Endodermal cell (in vitro differentiated cells): ENCODE data around the gene GBGT1. TPM values are rescaled to one million over a fixed set of nuclear protein-coding genes. Genes with fewer than 3 reads are reported as not detected.

Source experiments
- DNase-seq: peaks from one replicate; pipeline ENCODE4 v3.0.0-alpha.2; 2017
- H3K27ac ChIP-seq: 2 replicates; pipeline ENCODE4 v1.5.1; 2013; ENCODE audit warnings: mild to moderate bottlenecking, low read depth, low read length, moderate library complexity
- H3K27me3 ChIP-seq: 2 replicates; pipeline ENCODE4 v1.6.1; 2013; ENCODE audit warnings: mild to moderate bottlenecking, low read length, moderate library complexity; ENCODE audit not compliant: insufficient read depth, control insufficient read depth, poor library complexity, severe bottlenecking
- H3K36me3 ChIP-seq: 2 replicates; pipeline ENCODE4 v1.7.0; 2013; ENCODE audit warnings: mild to moderate bottlenecking, low read length, moderate library complexity; ENCODE audit not compliant: control insufficient read depth, insufficient read depth
- H3K4me1 ChIP-seq: one replicate; pipeline ENCODE4 v1.7.0; 2013; ENCODE audit warnings: low read length; ENCODE audit not compliant: control insufficient read depth, insufficient read depth
- H3K4me3 ChIP-seq: 2 replicates; pipeline ENCODE4 v1.5.1; 2013; ENCODE audit warnings: mild to moderate bottlenecking, low read length, moderate library complexity
- H3K9ac ChIP-seq: 2 replicates; pipeline ENCODE4 v1.6.1; 2013; ENCODE audit warnings: mild to moderate bottlenecking, low read length, moderate library complexity; ENCODE audit not compliant: poor library complexity, severe bottlenecking; ENCODE audit errors: extremely low read depth
- H3K9me3 ChIP-seq: 2 replicates; pipeline ENCODE4 v1.6.1; 2013; ENCODE audit warnings: mild to moderate bottlenecking, low read length, moderate library complexity; ENCODE audit not compliant: control insufficient read depth
- H3K27ac Mint-ChIP-seq: 2 replicates; pipeline ENCODE4 v1.8.0; 2020; ENCODE audit warnings: mixed read lengths
- H3K27me3 Mint-ChIP-seq: 2 replicates; pipeline ENCODE4 v1.8.0; 2021; ENCODE audit warnings: mild to moderate bottlenecking, mixed read lengths; ENCODE audit not compliant: insufficient read depth
- H3K36me3 Mint-ChIP-seq: 2 replicates; pipeline ENCODE4 v1.8.0; 2020; ENCODE audit warnings: low read depth, mixed read lengths
- H3K4me1 Mint-ChIP-seq: 2 replicates; pipeline ENCODE4 v1.8.0; 2020; ENCODE audit warnings: mixed read lengths
- H3K4me3 Mint-ChIP-seq: 2 replicates; pipeline ENCODE4 v1.8.0; 2020; ENCODE audit warnings: mild to moderate bottlenecking, moderate library complexity, mixed read lengths
- H3K9me3 Mint-ChIP-seq: 2 replicates; pipeline ENCODE4 v1.8.0; 2020; ENCODE audit warnings: mild to moderate bottlenecking, mixed read lengths
- WGBS, 2 experiments: methylation state at CpG; one replicate each; pipeline versions ENCODE4 v1.1.5 to v1.1.7; 2013; ENCODE audit warnings: missing lambda C conversion rate in 2 of 2, mixed read lengths in 1 of 2; ENCODE audit not compliant: insufficient coverage in 1 of 2, insufficient read length in 1 of 2; 5-methylcytosine and 5-hydroxymethylcytosine counted together
- total RNA-seq, 2 donors: library from RNA; stranded (reverse); fragmentation: NEBNext Ultra II Directional in 1 of 2; extraction: Animal tissue kit (Norgen Biotek cat#: 25700) in 1 of 2; gene quantifications; 2 replicates in 1 of 2; 3 replicates in 1 of 2; pipeline ENCODE4 v1.2.1, GENCODE V29; 2021
- TF ChIP-seq, protein P1 (sequence below): fragments of 200-600 bp; sonication (generic); conservative IDR thresholded peaks from 2 replicates; pipeline ENCODE4 v1.5.0; 2021; ENCODE audit warnings: antibody characterized with exemption, mild to moderate bottlenecking

GBGT1 gene
- total RNA-seq, 2 donors from 2014 or later = 28.2 to 29.1 TPM

DNA sequence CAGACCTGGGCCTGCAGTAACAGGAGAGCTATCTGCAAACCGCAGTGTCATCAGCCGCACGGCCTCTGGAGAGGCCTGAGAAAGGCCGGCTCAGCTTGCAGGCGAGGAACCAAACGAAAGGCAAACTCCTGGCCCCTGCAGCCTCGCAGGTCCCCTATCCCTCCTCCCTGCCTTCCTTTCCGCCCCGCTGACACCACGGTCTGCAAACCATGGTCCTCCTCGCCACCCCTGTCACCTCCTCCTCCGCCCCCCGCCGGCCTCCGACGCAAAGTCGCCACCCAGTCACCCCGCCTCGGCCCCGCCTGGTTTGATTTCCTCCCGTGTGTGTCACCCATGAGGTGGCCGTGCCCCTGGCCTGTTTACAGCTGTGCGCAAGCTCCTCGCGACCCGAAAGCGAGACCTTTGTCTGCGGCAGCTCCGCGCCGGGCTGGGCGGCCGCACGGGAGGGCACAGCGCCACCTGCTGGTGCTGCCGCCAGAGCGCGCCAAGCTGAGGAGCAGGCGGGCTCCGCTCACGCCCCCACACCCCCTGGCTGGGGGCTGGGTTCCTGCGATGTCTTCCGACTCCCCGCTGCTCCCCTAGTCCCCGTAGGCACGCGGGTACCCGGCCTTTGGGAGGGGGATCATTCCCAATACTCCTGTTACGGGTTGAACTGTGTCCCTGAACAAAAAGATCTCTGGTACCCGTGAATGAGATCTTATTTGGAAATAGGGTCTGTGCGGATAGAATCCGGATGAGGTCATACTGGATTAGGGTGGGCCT lies 19.4 kb downstream of the GBGT1 start:
- Mint-ChIP-seq H3K27ac (peak overlapping the region; percentile 87), H3K9me3 (no peaks in the 10 kb centered on the region), H3K4me1 (peaks cover 23% of the 10 kb centered on the region), H3K27me3 (no peaks in the 10 kb centered on the region), H3K4me3 (peak overlapping the region; percentile 54), H3K36me3 (peaks cover 1% of the 10 kb centered on the region)
- peak overlapping the region; percentile 55 for H3K9ac ChIP-seq
- no peaks in the 10 kb centered on the region for H3K9me3 ChIP-seq
- peak overlapping the region; percentile 90 for H3K27ac ChIP-seq
- WGBS, 2 experiments = 25% methylated on average over 34 to 52 of the region's 52 CpGs
- no peaks in the 10 kb centered on the region for H3K27me3 ChIP-seq
- peak; percentile 92 for DNase-seq
- peaks cover 9% of the 10 kb centered on the region for H3K4me1 ChIP-seq
- TF ChIP-seq, protein P1, sequence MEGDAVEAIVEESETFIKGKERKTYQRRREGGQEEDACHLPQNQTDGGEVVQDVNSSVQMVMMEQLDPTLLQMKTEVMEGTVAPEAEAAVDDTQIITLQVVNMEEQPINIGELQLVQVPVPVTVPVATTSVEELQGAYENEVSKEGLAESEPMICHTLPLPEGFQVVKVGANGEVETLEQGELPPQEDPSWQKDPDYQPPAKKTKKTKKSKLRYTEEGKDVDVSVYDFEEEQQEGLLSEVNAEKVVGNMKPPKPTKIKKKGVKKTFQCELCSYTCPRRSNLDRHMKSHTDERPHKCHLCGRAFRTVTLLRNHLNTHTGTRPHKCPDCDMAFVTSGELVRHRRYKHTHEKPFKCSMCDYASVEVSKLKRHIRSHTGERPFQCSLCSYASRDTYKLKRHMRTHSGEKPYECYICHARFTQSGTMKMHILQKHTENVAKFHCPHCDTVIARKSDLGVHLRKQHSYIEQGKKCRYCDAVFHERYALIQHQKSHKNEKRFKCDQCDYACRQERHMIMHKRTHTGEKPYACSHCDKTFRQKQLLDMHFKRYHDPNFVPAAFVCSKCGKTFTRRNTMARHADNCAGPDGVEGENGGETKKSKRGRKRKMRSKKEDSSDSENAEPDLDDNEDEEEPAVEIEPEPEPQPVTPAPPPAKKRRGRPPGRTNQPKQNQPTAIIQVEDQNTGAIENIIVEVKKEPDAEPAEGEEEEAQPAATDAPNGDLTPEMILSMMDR = peak; percentile 100
- H3K4me3 ChIP-seq = no peak overlapping the region
- peaks cover 5% of the 10 kb centered on the region for H3K36me3 ChIP-seq

DNA sequence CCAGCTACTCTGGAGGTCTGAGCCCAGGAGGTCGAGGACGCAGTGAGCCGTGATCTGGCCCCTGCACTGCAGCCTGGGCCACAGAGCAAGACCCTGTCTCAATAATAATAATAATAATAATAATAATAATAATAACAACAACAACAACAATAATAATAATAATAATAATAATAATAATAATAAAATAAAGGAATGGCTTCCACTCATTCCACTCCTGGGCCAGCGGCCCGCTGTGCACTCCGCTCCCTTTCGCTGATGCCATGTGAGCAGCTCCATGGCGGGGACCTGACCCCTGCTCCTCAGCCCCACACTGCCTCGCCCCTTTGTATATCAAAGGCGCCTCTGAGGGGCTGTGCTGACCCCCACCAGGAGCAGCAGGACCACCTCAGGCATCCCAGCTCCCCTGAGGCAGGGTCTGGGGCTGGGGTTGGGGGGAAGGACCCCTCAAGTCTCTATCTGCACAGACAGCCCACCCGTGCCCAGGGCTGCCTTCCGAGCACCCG lies 20.0 kb downstream of the GBGT1 start:
- Histone ChIP-seq H3K27ac (peak overlapping the region; percentile 90), H3K4me1 (peaks cover 9% of the 10 kb centered on the region), H3K27me3 (no peaks in the 10 kb centered on the region), H3K36me3 (peaks cover 5% of the 10 kb centered on the region), H3K4me3 (no peak overlapping the region), H3K9me3 (no peaks in the 10 kb centered on the region), H3K9ac (peak overlapping the region; percentile 55)
- Mint-ChIP-seq H3K36me3 (peaks cover 1% of the 10 kb centered on the region), H3K9me3 (no peaks in the 10 kb centered on the region), H3K4me3 (peak overlapping the region; percentile 54), H3K4me1 (peaks cover 23% of the 10 kb centered on the region), H3K27ac (peak overlapping the region; percentile 87), H3K27me3 (no peaks in the 10 kb centered on the region)
- 87 to 92% methylated on average over 7 to 12 of the region's 13 CpGs for WGBS, 2 experiments
- TF ChIP-seq, protein P1 = no peak
- no peak for DNase-seq

DNA sequence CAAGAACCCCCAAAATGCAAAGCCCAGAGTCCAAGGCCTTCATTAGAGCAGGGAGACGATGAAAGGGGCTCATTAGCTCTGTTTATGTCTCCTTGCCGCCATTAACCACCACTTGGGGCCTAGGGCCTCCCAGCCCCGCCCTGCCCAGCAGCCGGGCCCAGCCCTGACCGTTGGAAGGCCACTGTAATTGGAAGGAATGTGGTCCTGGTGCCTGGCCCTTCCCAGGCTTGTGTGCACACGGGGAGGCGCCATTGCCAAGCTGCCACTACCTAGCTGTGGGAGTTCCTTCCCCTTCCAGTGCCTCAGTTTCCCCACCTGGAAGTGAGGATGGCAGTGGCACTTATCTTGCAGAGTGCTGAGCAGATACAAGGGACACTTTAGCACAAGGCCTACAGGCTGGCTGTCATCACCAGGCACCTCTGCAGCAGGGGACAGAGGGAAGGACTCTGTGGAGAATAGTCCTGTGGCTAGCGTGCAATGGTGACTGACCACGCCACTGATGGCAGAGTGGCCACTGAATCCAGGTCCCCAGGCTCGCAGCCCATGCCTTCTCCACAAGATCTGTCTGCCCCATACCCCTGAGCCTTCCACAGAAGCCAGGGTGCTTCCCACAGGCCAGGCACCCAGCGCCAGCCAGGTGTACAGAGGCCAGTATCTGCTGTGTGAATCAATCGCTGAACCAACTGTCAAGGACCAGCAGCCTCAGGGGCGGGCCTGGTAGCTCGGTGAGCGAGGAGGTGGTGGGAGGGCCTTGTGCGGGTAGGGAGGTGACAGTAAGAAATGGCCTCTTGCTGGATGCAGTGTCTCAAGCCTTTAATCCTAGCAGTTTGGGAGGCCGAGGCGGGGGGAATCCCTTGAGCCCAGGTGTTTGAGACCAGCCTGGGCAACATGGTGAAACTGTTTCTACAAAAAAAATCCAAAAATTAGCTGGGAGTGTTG lies 20.8 kb downstream of the GBGT1 start:
- Mint-ChIP-seq H3K27me3 (no peaks in the 10 kb centered on the region), H3K27ac (no peak overlapping the region), H3K4me3 (no peak overlapping the region), H3K4me1 (peaks cover 20% of the 10 kb centered on the region), H3K9me3 (no peaks in the 10 kb centered on the region), H3K36me3 (peaks cover 1% of the 10 kb centered on the region)
- Histone ChIP-seq H3K27me3 (no peaks in the 10 kb centered on the region), H3K9me3 (no peaks in the 10 kb centered on the region), H3K4me1 (peaks cover 9% of the 10 kb centered on the region), H3K36me3 (peaks cover 5% of the 10 kb centered on the region), H3K9ac (no peak overlapping the region), H3K4me3 (no peak overlapping the region), H3K27ac (no peak overlapping the region)
- DNase-seq = no peak
- 82 to 83% methylated on average over 12 to 18 of the region's 18 CpGs for WGBS, 2 experiments
- TF ChIP-seq, protein P1 = no peak
